ENCODE data around the gene SLC22A1. TPM values are rescaled to one million over a fixed set of nuclear protein-coding genes. Genes with fewer than 3 reads are reported as not detected.
"Not testable (repeated sequence)": the region's sequence is repeated elsewhere in the genome, so short reads cannot be mapped to it uniquely, and the experiment has no call there.

The SLC22A1 gene
- total RNA-seq, 1 donor from 2014 or later: 3.4 TPM

- peak; percentile 81 for DNase-seq (ENCODE audit: low spot score)
Observed at GRCh38 chr6:160121981-160122380, 366 bp downstream of the SLC22A1 start.

DNA sequence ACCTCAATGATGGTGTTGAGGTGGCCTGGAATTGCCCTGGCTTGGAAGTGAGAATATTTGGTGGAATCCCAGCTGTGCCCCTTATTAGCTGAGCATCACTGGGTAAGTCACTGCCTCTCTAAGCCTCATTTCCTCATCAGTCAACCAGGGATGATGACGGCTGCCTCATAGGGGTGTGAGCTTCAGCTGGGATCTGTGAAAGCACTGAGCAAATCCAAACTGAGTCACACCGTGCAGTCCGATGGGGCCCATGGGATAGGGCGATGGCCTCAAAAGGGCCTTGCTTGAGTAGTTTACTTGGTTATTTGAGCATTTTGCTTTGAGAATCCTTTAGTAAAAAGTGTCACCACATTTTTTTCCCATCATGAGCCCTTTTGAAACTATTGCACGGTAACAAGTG, 1.1 kb downstream of the SLC22A1 start:
- DNase-seq (ENCODE audit: low spot score): peak; percentile 51

GRCh38 chr6:160124007-160124406, 2.4 kb downstream of the SLC22A1 start:
- no peak for DNase-seq (ENCODE audit: low spot score)

GRCh38 chr6:160124605-160125004, 3.0 kb downstream of the SLC22A1 start:
- DNase-seq (ENCODE audit: low spot score): peak; percentile 57

DNA sequence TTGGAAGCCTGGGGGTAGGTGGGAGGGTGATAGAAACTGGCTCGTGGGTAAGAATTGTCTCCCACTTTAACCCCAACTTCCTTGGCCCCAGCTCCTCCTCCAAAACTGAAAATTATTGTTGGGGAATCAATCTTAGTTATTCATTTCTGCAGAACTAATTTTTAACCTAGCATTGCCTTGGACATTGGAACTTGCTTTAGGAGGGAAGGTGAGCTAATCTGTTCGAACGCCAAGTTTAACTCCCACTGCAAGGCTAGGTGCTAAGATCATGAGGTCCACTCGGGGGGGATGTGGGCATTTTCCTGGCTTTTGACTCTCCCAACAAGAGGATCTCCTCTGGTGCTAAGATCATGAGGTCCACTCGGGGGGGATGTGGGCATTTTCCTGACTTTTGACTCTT, 3.5 kb downstream of the SLC22A1 start:
- not testable (repeated sequence) for DNase-seq (ENCODE audit: low spot score)

- peak; percentile 47 for DNase-seq (ENCODE audit: low spot score)
Observed at GRCh38 chr6:160127270-160128124, 5.9 kb downstream of the SLC22A1 start.

- peak; percentile 33 for DNase-seq (ENCODE audit: low spot score)
Observed at GRCh38 chr6:160128125-160128683, 6.6 kb downstream of the SLC22A1 start.

- DNase-seq (ENCODE audit: low spot score): peak; percentile 60
Observed at GRCh38 chr6:160128879-160129516, 7.4 kb downstream of the SLC22A1 start.

GRCh38 chr6:160129881-160130615, 8.4 kb downstream of the SLC22A1 start:
- DNase-seq (ENCODE audit: low spot score): peak; percentile 45

DNA sequence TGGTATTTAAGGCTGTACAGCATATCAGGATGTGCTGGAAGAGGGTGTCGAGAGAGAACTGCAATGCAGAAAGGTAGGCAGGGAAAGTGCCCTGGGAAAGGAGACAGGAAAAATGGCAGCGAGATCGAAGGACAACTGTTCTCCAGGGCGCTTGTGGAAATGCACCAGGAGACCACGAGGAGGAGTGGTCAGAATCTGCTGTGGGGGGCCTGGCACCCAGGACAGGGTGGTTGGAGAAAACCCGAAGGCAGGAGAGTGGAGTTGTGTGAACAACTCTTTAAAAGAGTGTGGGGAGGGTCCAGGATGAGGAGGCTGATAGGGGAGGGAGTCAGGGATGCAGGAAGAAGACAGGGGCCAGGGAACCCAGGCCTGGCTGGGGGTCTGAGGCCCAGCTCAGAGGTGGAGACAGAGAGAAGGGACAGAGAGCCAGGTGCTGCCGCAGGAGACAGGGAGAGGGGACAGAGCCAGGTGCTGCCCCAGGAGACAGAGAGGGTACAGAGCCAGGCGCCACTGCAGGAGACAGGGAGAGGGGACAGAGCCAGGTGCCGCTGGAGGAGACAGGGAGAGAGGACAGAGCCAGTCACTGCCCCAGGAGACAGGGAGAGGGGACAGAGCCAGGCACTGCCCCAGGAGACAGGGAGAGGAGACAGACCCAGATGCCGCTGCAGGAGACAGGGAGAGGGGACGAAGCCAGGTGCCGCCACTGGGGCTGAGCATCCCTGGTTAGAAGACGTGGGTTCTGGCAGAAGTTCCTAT, 9.3 kb downstream of the SLC22A1 start:
- DNase-seq (ENCODE audit: low spot score): peak; percentile 80

DNA sequence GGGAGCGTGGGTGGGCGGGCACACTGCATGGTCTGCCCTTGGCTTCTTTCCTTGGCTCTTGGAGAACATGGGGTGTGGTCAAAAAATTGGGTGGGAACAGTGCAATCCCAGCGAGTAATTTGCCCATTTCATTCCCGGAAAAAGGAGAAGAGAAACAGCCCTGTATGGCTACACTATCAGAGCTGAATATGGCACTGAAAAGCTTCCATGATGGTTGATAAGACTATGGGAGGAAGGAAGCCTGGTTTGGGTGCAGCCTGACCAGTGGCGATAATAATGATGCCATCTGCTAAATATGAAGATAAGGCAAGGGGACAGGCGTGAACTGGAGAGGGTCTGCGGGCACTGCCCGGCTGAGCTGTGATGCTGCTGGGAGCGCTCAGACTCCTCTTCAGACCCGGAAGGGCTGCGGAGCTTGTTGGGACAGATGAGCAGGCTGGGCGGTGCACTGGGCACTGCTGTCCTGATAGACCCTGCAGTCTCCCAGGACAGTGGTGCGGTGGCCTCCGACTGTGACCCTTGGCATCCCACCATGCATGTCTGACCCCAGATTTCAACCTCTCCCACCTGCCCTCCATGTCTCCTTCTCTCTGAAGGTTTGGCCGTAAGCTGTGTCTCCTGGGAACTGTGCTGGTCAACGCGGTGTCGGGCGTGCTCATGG, 10.2 kb downstream of the SLC22A1 start:
- peak; percentile 85 for DNase-seq (ENCODE audit: low spot score)

DNA sequence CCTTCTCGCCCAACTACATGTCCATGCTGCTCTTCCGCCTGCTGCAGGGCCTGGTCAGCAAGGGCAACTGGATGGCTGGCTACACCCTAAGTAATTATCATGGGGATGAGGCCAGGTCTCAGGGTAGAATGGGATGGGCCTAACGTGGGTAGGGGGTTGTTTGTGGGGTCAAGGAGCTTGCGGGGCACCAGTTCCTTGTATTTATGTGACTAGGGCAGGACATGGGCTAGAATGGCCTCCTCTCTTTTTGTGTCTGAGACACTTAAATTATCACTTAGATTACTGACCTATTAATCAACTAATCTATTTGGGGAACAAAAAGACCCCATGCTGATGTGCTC, 10.7 kb downstream of the SLC22A1 start:
- DNase-seq (ENCODE audit: low spot score): no peak

GRCh38 chr6:160132776-160133338, 11.2 kb downstream of the SLC22A1 start:
- DNase-seq (ENCODE audit: low spot score): peak; percentile 75

- peak; percentile 86 for DNase-seq (ENCODE audit: low spot score)
Observed at GRCh38 chr6:160133441-160134336, 12.1 kb downstream of the SLC22A1 start.

- DNase-seq (ENCODE audit: low spot score): peak; percentile 78
Observed at GRCh38 chr6:160134337-160134751, 12.7 kb downstream of the SLC22A1 start.

DNA sequence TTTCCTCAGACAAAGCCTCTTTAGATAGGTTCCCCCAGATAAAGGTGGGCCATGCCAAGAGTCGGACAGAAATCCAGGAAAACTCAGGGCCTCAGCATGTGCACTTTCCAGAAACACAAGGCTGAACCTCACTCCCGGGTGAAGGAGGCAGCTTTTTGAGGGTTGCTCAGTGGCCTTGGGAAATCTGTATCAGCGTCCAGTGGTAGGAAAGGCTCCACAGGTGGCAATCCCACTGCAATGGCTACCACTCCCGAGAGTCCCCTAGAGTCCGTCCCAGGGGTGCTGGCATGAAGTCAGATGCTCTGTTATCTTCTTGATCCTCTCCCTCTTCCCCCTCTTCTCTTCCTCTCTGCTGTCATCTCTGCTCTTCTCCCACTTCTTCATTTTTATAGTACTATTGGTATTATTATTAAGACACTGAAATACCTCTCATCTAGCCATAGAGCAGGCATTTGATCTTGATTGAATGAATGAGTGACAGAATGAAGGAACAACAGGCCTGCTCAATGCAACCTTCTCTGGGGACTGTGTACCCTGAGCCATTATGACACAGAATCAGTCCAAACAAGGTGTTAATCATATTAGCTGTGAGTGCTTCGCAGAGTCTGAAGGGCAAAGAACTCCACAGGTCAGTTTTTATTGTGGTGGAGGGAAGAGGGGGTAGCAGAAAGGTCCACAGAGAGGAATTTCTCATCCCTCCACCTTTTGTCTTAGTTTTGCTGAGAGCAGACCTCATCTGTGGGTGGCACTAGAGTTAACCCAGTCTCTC, 13.3 kb downstream of the SLC22A1 start:
- DNase-seq (ENCODE audit: low spot score): no peak

DNA sequence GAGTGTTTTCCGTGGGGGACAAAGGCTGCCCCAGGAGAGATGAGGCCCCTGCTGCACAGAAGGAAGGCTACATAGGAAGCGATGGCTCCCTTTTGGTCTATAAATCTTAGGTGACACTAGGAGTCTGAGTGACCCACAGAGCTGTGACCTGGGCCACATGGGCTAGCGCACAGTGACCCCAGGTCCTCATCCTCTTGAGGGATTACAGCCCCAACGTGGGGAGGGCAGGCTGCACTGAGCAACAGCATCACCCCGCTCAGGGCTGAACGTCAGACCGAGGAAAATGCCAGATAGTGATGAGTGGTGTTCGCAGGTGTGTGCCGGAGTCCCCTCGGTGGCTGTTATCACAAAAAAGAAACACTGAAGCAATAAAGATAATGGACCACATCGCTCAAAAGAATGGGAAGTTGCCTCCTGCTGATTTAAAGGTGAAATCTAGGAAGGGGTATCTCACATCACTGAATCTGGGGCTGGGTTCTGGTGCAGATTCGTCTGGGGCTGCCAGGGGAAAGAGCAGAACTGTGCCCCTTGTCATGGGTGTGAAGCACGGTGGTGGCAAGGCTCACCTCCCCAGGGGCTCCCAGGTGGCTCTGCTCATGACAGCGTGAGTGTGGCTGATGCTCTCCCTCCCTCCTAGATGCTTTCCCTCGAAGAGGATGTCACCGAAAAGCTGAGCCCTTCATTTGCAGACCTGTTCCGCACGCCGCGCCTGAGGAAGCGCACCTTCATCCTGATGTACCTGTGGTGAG, 14.5 kb downstream of the SLC22A1 start:
- peak; percentile 82 for DNase-seq (ENCODE audit: low spot score)
